Measurements from ENCODE around the gene PGA4.

Gene PGA4

DNA sequence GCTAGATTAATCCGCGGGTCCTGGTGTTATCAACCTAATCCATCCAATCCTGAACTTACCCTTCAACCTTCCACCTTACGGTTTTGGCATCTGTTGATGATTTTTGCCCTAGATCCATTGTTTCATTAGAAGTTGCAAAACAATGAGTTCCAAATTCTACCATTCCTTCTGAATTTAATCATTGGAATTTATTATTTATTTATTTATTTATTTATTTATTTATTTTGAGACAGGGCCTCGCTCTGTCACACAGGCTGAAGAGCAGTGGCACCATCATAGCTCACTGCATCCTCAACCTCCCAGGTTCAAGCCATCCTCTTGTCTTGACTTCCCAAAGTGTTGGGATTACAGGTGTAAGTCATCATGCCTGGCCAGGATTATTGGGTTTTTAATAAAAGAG is 40.7 kb upstream of the PGA4 start (continued):
- TF ChIP-seq ZBTB49 (tag by site-specific recombination; IDR thresholded peaks at IDR 0.05; ENCODE audit: low read depth), result no peak
- TF ChIP-seq ZNF155 (tag by site-specific recombination; IDR thresholded peaks at IDR 0.05), result no peak
- TF ChIP-seq TRIM28 (IDR thresholded peaks at IDR 0.05; ENCODE audit: borderline replicate concordance, low read length), result no peak
- TF ChIP-seq ZNF555 (tag by site-specific recombination; conservative IDR thresholded peaks at IDR 0.05), result peak; percentile 18; the same call in 1 of the 2 replicates
- TF ChIP-seq, protein P1, sequence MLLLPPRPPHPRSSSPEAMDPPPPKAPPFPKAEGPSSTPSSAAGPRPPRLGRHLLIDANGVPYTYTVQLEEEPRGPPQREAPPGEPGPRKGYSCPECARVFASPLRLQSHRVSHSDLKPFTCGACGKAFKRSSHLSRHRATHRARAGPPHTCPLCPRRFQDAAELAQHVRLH (tag by site-specific recombination; IDR thresholded peaks at IDR 0.05), result no peak
- no peak for TF ChIP-seq ZNF560 (tag by site-specific recombination; IDR thresholded peaks at IDR 0.05; ENCODE audit: borderline replicate concordance)
- no peak for TF ChIP-seq ZNF670 (tag by site-specific recombination; IDR thresholded peaks at IDR 0.05; ENCODE audit: low read depth)
- no peak for TF ChIP-seq ZNF677 (tag by site-specific recombination; IDR thresholded peaks at IDR 0.05)

GRCh38 chr11:61183645-61184044 is 38.5 kb upstream of the PGA4 start:
- H3K9me3 ChIP-seq (ENCODE audit: control insufficient read depth, insufficient read depth, low read depth, low read length), result no peaks in the 10 kb centered on the region
- H3K27ac ChIP-seq (ENCODE audit: extremely low read depth, low read depth, low read length), result no peak overlapping the region
- no peak for TF ChIP-seq ZNF654 (tag by site-specific recombination; IDR thresholded peaks at IDR 0.05; ENCODE audit: low read depth)
- TF ChIP-seq ZNF624 (tag by site-specific recombination; IDR thresholded peaks at IDR 0.05), result no peak
- TF ChIP-seq ZNF560 (tag by site-specific recombination; IDR thresholded peaks at IDR 0.05; ENCODE audit: borderline replicate concordance), result no peak
- TF ChIP-seq MZF1 (tag by site-specific recombination; IDR thresholded peaks at IDR 0.05; ENCODE audit: borderline replicate concordance), result no peak
- TF ChIP-seq FEZF1 (tag by site-specific recombination; IDR thresholded peaks at IDR 0.05), result no peak
- TF ChIP-seq ZSCAN5A (tag by site-specific recombination; IDR thresholded peaks at IDR 0.05), result no peak
- TF ChIP-seq ZNF24 (tag by site-specific recombination; IDR thresholded peaks at IDR 0.05), result no peak
- no peaks in the 10 kb centered on the region for H3K4me1 ChIP-seq (ENCODE audit: control insufficient read depth, insufficient read depth, low read length)
- H3K36me3 ChIP-seq (ENCODE audit: control insufficient read depth in 2 of 2, insufficient read depth in 1 of 2, low read length in 2 of 2), result no peaks in the 10 kb centered on the region
- H3K4me3 ChIP-seq (ENCODE audit: low read depth, low read length), result no peak overlapping the region
- POLR2A ChIA-PET, result no interaction called here
- CTCF ChIA-PET, result no interaction called here

GRCh38 chr11:61186504-61186903 is 35.6 kb upstream of the PGA4 start:
- Histone ChIP-seq H3K9me3 (ENCODE audit: control insufficient read depth, insufficient read depth, low read depth, low read length) (no peaks in the 10 kb centered on the region), H3K4me1 (ENCODE audit: control insufficient read depth, insufficient read depth, low read length) (no peaks in the 10 kb centered on the region), H3K4me3 (ENCODE audit: low read depth, low read length) (no peak overlapping the region), H3K27ac (ENCODE audit: extremely low read depth, low read depth, low read length) (no peak overlapping the region), H3K36me3 (ENCODE audit: control insufficient read depth in 2 of 2, insufficient read depth in 1 of 2, low read length in 2 of 2) (no peaks in the 10 kb centered on the region)
- ChIA-PET POLR2A (no interaction called here), CTCF (interaction anchor here (0.7 to 3.8 kb wide), 23 partner anchors 8 to 411 kb away, joined by 3 to 31 read pairs (median 5); partner anchors contain the start of gene CCDC86)
- TF ChIP-seq HIC1 (tag by site-specific recombination; IDR thresholded peaks at IDR 0.05), result no peak
- no peak for TF ChIP-seq ZNF513 (tag by site-specific recombination; IDR thresholded peaks at IDR 0.05)
- no peak for TF ChIP-seq MZF1 (tag by site-specific recombination; IDR thresholded peaks at IDR 0.05; ENCODE audit: borderline replicate concordance)
- TF ChIP-seq TCF7L2 (IDR thresholded peaks at IDR 0.05; ENCODE audit: borderline replicate concordance, low read depth, low read length), result no peak
- no peak for TF ChIP-seq ZNF701 (tag by site-specific recombination; IDR thresholded peaks at IDR 0.05)
- TF ChIP-seq ZNF398 (tag by site-specific recombination; IDR thresholded peaks at IDR 0.05), result no peak
- no peak for TF ChIP-seq ZNF26 (tag by site-specific recombination; IDR thresholded peaks at IDR 0.05)
- TF ChIP-seq ZNF416 (tag by site-specific recombination; IDR thresholded peaks at IDR 0.05), result no peak
